ENCODE measurements around the gene COL8A1. TPM values are rescaled to one million over a fixed set of nuclear protein-coding genes. Genes with fewer than 3 reads are reported as not detected.

Gene COL8A1
- total and polyA plus RNA-seq, 2 experiments from 2014 or later, result 0.41 to 2.4 TPM

- no peaks in the 10 kb centered on the region for H3K9me2 ChIP-seq (replicated peaks; ENCODE audit: insufficient read depth)
- TF ChIP-seq CTCF (IDR thresholded peaks at IDR 0.05; ENCODE audit: poor library complexity) (no peak), EZH2phosphoT487 (IDR thresholded peaks at IDR 0.05; ENCODE audit: low read depth, severe bottlenecking, unreplicated experiment) (no peak), EZH2 (IDR thresholded peaks at IDR 0.05; ENCODE audit: borderline replicate concordance) (no peak)
- H3K4me2 ChIP-seq, result no peak overlapping the region
- H3K4me1 ChIP-seq (ENCODE audit: insufficient read depth), result no peaks in the 10 kb centered on the region
- peaks cover 10% of the 10 kb centered on the region for H3K27me3 ChIP-seq
- H4K20me1 ChIP-seq (ENCODE audit: insufficient read depth, poor library complexity, severe bottlenecking), result no peaks in the 10 kb centered on the region
- H3K4me3 ChIP-seq, result no peak overlapping the region
- DNase-seq (ENCODE audit: low spot score), result no peak
- H3K79me2 ChIP-seq, result no peaks in the 10 kb centered on the region
- no peak overlapping the region for H3K27ac ChIP-seq
- WGBS (ENCODE audit: low lambda C conversion rate, missing lambda C conversion rate), result 55% methylated on average over 8 of the region's 8 CpGs
- no peaks in the 10 kb centered on the region for H3K36me3 ChIP-seq (replicated peaks; ENCODE audit: insufficient read depth, low read depth)
- no peak overlapping the region for H2AFZ ChIP-seq
- H3K9me3 ChIP-seq (ENCODE audit: low read depth), result no peaks in the 10 kb centered on the region
Observed at GRCh38 chr3:99761415-99762165, 123.2 kb downstream of the COL8A1 start.

- DNase-seq (ENCODE audit: low spot score), result no peak
- Histone ChIP-seq H3K27me3 (peaks cover 8% of the 10 kb centered on the region), H3K9me3 (ENCODE audit: low read depth) (no peaks in the 10 kb centered on the region), H3K36me3 (replicated peaks; ENCODE audit: insufficient read depth, low read depth) (no peaks in the 10 kb centered on the region), H3K9me2 (replicated peaks; ENCODE audit: insufficient read depth) (no peaks in the 10 kb centered on the region), H3K27ac (no peak overlapping the region), H2AFZ (no peak overlapping the region), H3K4me1 (ENCODE audit: insufficient read depth) (no peaks in the 10 kb centered on the region), H3K79me2 (no peaks in the 10 kb centered on the region), H3K4me2 (no peak overlapping the region), H4K20me1 (ENCODE audit: insufficient read depth, poor library complexity, severe bottlenecking) (no peaks in the 10 kb centered on the region), H3K4me3 (no peak overlapping the region)
- no peak for TF ChIP-seq EZH2phosphoT487 (IDR thresholded peaks at IDR 0.05; ENCODE audit: low read depth, severe bottlenecking, unreplicated experiment)
- WGBS (ENCODE audit: low lambda C conversion rate, missing lambda C conversion rate), result 95% methylated on average over 1 of the region's 1 CpG
Observed at GRCh38 chr3:99762901-99763300, 124.5 kb downstream of the COL8A1 start.

DNA sequence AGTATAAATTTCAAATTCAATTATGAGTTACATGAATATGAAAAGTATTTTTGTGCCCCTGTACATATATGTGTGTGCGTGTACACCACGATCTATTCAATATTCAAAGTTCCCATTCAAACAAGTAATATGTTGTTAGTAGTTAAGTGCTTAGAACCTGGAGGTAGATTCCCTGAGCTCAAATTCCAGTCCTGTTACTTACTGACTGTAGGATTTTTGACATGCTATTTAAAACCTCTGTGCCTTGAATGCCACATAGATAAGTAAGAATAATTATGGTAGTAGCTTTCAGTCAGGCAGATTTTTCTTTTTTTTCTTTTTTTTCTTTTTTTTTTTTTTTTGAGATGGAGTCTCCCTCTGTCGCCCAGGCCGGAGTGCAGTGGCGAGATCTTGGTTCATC lies 126.0 kb downstream of the COL8A1 start:
- no peaks in the 10 kb centered on the region for H4K20me1 ChIP-seq (ENCODE audit: insufficient read depth, poor library complexity, severe bottlenecking)
- WGBS (ENCODE audit: low lambda C conversion rate, missing lambda C conversion rate), result 94% methylated on average over 5 of the region's 5 CpGs
- H3K9me2 ChIP-seq (replicated peaks; ENCODE audit: insufficient read depth), result no peaks in the 10 kb centered on the region
- H3K4me2 ChIP-seq, result no peak overlapping the region
- no peaks in the 10 kb centered on the region for H3K9me3 ChIP-seq (ENCODE audit: low read depth)
- H3K4me1 ChIP-seq (ENCODE audit: insufficient read depth), result no peaks in the 10 kb centered on the region
- no peak overlapping the region for H2AFZ ChIP-seq
- H3K4me3 ChIP-seq, result no peak overlapping the region
- H3K79me2 ChIP-seq, result no peaks in the 10 kb centered on the region
- no peak overlapping the region for H3K27ac ChIP-seq
- DNase-seq (ENCODE audit: low spot score), result no peak
- H3K36me3 ChIP-seq (replicated peaks; ENCODE audit: insufficient read depth, low read depth), result no peaks in the 10 kb centered on the region
- TF ChIP-seq EZH2 (IDR thresholded peaks at IDR 0.05; ENCODE audit: borderline replicate concordance) (no peak), CTCF (IDR thresholded peaks at IDR 0.05; ENCODE audit: poor library complexity) (no peak), EZH2phosphoT487 (IDR thresholded peaks at IDR 0.05; ENCODE audit: low read depth, severe bottlenecking, unreplicated experiment) (no peak)
- H3K27me3 ChIP-seq, result no peaks in the 10 kb centered on the region

DNA sequence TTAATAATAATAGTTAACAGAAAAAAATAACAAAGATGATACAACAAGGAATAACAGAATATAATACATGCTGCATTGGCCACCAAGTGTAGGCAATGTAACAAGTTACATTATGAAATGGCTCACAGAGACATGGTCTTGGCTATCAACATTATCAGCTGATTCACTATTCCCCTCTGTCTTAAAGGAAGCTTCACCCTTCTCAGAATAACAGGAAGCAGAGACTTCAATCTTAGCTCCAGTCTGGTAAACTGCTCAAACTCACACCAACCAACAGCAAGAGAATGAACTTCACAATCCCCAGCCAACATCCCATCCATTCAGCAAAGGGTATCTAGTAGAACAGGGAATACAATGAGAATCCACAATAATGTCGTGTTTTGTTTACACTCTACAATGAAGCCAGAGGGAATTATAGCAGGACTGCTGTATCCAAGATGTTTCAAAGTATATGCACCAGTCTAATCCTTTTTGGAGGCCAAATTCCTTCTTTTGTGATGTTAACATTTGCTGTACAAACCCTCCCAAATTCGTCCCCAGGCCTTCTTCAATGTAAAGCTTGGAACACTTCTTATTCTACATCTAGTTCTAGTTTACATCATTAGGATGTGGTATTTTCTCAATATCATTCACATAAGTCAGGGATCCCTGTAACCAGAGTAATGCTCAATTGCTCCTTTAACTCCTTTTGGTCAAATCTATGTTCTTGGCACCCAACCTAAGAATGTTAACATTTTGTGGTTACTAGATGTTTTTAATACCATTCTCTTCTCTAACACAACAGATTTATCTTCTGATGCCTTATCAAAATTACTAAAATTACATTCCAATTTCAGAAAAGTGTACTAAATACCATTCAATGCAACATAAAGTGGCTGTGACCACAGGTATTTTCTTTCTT lies 126.9 kb downstream of the COL8A1 start:
- WGBS (ENCODE audit: low lambda C conversion rate, missing lambda C conversion rate), result 74% methylated on average over 2 of the region's 2 CpGs
- H3K4me2 ChIP-seq, result no peak overlapping the region
- no peaks in the 10 kb centered on the region for H3K79me2 ChIP-seq
- no peaks in the 10 kb centered on the region for H4K20me1 ChIP-seq (ENCODE audit: insufficient read depth, poor library complexity, severe bottlenecking)
- H3K4me1 ChIP-seq (ENCODE audit: insufficient read depth), result no peaks in the 10 kb centered on the region
- no peaks in the 10 kb centered on the region for H3K9me2 ChIP-seq (replicated peaks; ENCODE audit: insufficient read depth)
- no peak overlapping the region for H2AFZ ChIP-seq
- no peak overlapping the region for H3K27ac ChIP-seq
- no peaks in the 10 kb centered on the region for H3K27me3 ChIP-seq
- H3K4me3 ChIP-seq, result no peak overlapping the region
- H3K9me3 ChIP-seq (ENCODE audit: low read depth), result no peaks in the 10 kb centered on the region
- no peak for DNase-seq (ENCODE audit: low spot score)
- no peaks in the 10 kb centered on the region for H3K36me3 ChIP-seq (replicated peaks; ENCODE audit: insufficient read depth, low read depth)
- TF ChIP-seq CTCF (IDR thresholded peaks at IDR 0.05; ENCODE audit: poor library complexity), result no peak
- no peak for TF ChIP-seq EZH2phosphoT487 (IDR thresholded peaks at IDR 0.05; ENCODE audit: low read depth, severe bottlenecking, unreplicated experiment)
- TF ChIP-seq EZH2 (IDR thresholded peaks at IDR 0.05; ENCODE audit: borderline replicate concordance), result no peak
